Germinal center (tissue), 1 donor: ENCODE measurements around the gene MZT2A.
"Not testable (repeated sequence)": the region's sequence is repeated elsewhere in the genome, so short reads cannot be mapped to it uniquely, and the experiment has no call there.

Experiments used
- DNase-seq: peaks from one replicate; pipeline ENCODE4 v3.0.0; 2012; ENCODE audit warnings: mixed read lengths, low spot score

MZT2A gene

DNA sequence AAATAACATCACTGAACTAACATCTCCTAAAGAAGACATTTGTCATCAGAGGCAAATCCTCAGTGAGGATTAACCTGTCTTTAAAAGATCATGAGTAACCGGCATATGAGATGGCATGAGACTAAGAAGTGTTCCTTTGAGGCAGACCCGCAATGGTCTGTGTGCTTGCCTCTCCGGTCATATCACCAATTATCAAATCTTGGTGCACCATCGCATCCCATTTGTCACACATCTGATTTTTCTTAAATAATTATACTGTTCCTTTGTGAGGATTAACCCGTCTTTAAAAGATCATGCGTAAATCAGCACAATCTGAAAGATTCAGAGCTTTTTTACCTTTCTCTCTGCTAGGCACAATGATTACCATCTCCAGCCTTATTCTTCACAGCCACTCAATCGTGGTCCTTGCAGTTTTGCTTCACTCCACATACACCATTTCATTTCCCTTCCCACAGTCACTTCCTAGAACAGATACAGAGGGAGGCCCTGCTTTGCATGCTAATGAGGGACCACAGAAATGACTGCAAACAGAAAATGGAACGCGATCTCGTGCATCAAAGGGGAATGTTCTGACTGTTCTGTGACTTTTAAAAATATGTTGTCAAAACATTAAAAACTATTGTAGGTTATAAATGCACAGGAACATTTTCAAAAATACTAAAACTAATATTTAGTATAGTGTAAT, 40.8 kb downstream of the MZT2A start:
- not testable (repeated sequence) for DNase-seq

DNA sequence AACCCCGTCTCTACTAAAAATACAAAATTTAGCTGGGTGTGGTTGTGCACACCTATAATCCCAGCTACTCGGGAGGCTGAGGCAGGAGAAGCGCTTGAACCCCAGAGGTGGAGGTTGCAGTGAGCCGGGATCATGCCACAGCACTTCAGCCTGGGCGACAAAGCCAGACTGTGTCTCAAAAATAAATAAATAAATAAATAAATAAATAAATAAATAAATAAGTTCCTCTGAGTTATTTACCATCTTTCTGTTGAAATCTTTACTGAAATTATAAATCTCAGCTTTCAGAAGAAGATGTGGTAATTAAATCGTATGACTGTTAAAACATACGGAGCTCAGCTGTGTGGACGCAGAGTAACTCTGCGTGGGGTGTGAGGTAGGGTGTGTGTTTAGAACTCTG, 44.2 kb downstream of the MZT2A start:
- DNase-seq: not testable (repeated sequence)

DNA sequence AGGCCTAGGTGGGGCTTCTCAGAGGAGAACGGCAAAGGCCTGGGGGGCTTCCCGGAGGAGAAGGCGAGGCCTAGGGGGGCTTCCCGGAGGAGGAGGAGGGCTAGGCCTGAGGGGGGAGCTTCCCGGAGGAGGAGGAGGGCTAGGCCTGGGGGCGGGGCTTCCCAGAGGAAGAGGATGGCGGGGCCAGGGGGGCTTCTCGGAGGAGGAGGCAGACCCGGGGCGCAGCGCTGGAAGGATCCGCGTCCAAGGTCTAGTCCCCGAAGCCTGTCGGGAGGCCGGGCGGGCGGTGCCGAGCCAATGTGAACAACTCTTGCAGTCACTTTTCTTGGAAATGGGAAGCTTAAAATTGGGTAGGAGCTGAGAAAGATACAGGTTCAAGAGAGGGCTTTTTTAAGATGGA, 46.3 kb downstream of the MZT2A start:
- no peak for DNase-seq

DNA sequence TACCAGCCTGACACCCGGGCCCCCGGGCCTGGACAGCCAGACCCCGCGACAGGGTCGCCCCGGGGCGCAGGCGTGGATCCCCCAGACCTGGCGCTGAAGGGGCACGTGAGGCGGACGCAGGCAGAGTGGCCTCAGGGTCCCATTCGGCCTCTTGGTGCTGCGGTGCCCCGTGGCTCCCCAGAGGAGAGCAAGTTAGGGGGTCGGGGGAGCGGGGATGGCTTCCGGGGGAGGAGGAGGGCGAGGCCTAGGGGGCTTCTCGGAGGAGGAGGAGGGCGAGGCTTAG, 46.7 kb downstream of the MZT2A start:
- not testable (repeated sequence) for DNase-seq

DNA sequence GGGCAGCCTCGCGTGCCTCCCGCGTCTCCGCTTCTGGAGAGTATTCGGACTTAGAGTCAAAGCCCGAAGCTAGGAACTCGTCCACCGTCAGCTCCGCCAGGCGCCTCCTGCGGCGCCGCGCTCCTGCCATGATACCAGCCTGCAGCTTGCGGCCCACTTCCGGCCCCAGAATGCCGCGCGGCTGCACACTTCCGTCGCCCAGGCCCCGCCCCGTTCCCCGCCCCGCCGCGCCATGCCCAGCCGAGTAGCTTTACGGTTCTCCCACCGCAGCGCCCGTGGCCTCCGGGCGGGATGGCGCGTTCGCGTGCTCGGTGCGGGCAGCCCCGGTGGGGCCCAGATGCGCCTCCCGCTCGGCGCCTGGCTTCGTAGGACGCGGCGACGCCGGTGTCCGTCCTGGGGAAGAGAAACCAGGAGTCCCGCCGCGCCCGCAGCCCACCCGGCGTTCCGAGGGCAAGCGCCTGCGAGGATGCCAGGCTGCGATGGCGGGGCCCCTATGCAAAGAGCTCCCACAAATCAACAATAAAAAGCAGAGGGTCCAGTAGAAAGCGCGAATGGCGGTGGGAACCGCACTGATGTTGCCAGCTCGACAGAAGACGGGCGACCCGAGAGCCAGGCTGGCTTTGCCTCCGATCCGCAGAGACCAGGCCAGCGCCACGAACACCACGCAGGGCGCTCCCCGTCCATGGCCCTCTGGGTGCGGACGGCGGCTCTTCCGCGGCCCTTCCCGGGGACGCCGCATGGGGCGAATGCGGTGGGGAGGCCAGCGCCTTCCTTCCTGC, 47.3 kb downstream of the MZT2A start:
- DNase-seq: not testable (repeated sequence)

DNA sequence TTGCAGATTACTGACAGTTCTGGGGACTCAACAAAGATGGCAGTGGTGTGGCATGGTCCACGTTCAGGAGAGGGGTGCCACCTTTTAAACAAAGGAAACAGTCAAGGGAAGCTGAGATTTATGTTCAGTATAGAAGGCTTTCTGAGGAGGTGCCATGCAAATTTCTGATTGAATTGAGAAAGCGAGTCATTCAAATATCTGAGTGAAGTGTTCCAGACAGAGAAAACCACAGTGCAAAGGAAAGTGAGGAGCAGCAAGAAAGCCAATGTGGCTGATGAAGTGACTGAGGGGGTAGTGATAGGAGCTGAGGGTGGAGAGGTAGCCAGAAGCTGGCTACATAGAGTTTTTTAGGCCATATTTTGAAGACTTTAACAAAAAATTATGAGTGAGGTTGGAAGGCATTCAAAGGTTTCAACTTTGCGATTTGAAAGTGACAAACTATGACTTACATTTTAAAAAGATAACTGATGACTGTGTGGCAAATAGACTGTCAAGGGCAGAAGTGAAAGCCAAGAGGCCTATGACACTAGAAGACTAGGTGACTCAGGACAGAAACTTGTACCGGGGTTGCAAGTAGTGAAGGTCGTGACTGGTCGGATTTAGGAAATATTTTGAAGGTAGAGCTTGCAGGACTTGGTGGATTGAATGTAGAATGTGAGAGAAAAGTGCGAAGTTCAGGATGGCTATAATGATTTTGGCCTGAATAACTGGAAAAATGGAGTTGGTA, 51.3 kb downstream of the MZT2A start:
- not testable (repeated sequence) for DNase-seq
